Aorta (tissue), 5 donors: ENCODE results near the gene HOXB6. TPM values are rescaled to one million over a fixed set of nuclear protein-coding genes. Genes with fewer than 3 reads are reported as not detected.

Experiments
- ATAC-seq: fragments of 200-7000 bp; cut with Tn5 transposase; one replicate; pipeline ENCODE4 v1.9.1; 2022; ENCODE audit warnings: moderate library complexity; ENCODE audit not compliant: low FRiP score
- DNase-seq, 2 donors: peaks; one replicate each; pipeline ENCODE4 v3.0.0-alpha.2; 2020
- H3K27ac ChIP-seq, 2 donors: one replicate each; pipeline ENCODE4 v1.5.1; 2013; ENCODE audit warnings: low read length in 2 of 2, mild to moderate bottlenecking in 2 of 2, moderate library complexity in 2 of 2, control low read depth in 1 of 2, inconsistent platforms in 1 of 2, low read depth in 1 of 2
- H3K27me3 ChIP-seq, 2 donors: one replicate each; pipeline ENCODE4 v1.6.1; 2013; ENCODE audit warnings: control low read depth in 1 of 2, low read length in 1 of 2, mild to moderate bottlenecking in 1 of 2, moderate library complexity in 1 of 2; ENCODE audit not compliant: insufficient read depth in 2 of 2, control insufficient read depth in 1 of 2
- H3K36me3 ChIP-seq, 2 donors: one replicate each; pipeline ENCODE4 v1.6.1; 2013; ENCODE audit warnings: control low read depth in 1 of 2, low read length in 1 of 2, mild to moderate bottlenecking in 1 of 2; ENCODE audit not compliant: insufficient read depth in 2 of 2, control insufficient read depth in 1 of 2
- H3K4me1 ChIP-seq, 2 donors: one replicate each; pipeline ENCODE4 v1.6.1; 2013; ENCODE audit warnings: low read length in 2 of 2, control low read depth in 1 of 2, mild to moderate bottlenecking in 1 of 2, moderate library complexity in 1 of 2; ENCODE audit not compliant: insufficient read depth in 2 of 2, control insufficient read depth in 1 of 2
- H3K4me3 ChIP-seq, 2 donors: one replicate each; pipeline ENCODE4 v1.5.1; 2013; ENCODE audit warnings: low read length in 2 of 2, control low read depth in 1 of 2, mild to moderate bottlenecking in 1 of 2
- H3K9me3 ChIP-seq: one replicate; pipeline ENCODE4 v1.6.1; 2013; ENCODE audit warnings: mild to moderate bottlenecking, low read length; ENCODE audit not compliant: control insufficient read depth
- WGBS, 2 donors: extraction: QIAGEN DNeasy Blood & Tissue Kit; methylation state at CpG; one replicate each; pipeline ENCODE4 v1.1.7; 2013; 5-methylcytosine and 5-hydroxymethylcytosine counted together
- intact Hi-C, 2 donors: fragments of 100-400 bp; cut with DNase I; formaldehyde crosslinking; loops; one replicate each; pipeline versions ENCODE4 v1.14.2 to v1.15.0; 2022
- polyA plus RNA-seq, 2 donors: library from polyadenylated mRNA; stranded (reverse); fragments of 200-250 nt; gene quantifications; one replicate each; pipeline ENCODE4 v1.2.3, GENCODE V29; 2013
- total RNA-seq, 2 donors: library from RNA; stranded (reverse); fragmentation: NEBNext Ultra II Directional; extraction: Animal tissue kit (Norgen Biotek cat#: 25700); gene quantifications; one replicate each; pipeline ENCODE4 v1.2.1, GENCODE V29; 2021
- donor health status: healthy with polysubstance abuse.
- donor health status: Bipolar disorder and iron deficiency.
- donor health status: DM: no; HTN: no; CAD: no.
- donor health status: DM: no; HTN: no; CAD: no.
- donor health status: DM: yes; HTN: yes; CAD: no.

Gene HOXB6
- total and polyA plus RNA-seq, 4 donors = 3.9 to 16.8 (median 5.0) TPM

DNA sequence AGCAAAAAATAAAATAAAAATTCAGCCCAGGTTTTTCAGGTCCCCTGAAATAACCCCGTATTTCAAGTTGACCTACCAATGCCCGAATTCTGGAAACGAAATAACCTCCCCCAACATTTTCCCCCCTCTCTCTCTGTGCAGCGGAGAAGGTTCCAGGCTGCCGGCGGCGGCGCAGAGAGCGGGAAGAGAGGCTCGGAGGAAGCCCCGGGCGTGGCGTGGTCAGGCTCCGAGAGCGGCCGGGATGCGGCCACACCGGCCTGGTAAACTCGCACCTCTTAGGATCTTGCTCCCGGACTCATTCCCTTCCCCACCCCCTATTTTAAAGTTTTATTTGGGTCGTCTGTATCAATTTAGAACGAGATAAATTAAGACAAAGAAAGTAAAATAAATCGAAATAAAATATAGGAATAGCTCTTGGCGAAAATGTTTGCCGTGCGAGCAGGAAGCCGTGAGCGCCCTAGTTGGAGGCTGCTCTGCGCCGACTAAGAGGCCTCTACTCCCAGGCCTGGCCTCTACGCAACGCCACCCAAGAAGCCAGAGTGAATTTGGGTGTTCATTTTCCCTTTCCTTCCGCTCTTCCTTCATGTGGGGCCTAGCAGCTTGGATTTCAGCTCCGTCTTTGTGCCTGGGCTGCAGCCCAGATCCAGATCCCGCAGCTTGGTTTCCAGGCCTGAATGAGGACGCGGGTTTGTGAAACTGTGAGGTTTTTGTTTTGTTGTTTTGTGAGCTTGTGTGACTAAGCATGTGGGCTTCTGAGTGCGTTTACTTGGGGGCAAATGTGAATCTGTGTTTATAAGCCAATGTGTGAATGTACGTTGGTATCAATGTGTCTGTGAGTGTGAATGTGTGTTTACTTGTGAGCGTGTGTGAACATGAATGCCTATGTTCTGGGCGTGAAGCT is 1.5 kb upstream of the HOXB6 start:
- Histone ChIP-seq H3K27ac (no peak overlapping the region), H3K4me3 (no peak overlapping the region), H3K27me3 (no peaks in the 10 kb centered on the region), H3K36me3 (no peaks in the 10 kb centered on the region), H3K4me1 (no peaks in the 10 kb centered on the region), H3K9me3 (no peaks in the 10 kb centered on the region)
- 72 to 87% methylated on average over 41 of the region's 41 CpGs for WGBS, 2 donors
- DNase-seq (no peak), ATAC-seq (no peak)
- intact Hi-C loops = no loop called here

DNA sequence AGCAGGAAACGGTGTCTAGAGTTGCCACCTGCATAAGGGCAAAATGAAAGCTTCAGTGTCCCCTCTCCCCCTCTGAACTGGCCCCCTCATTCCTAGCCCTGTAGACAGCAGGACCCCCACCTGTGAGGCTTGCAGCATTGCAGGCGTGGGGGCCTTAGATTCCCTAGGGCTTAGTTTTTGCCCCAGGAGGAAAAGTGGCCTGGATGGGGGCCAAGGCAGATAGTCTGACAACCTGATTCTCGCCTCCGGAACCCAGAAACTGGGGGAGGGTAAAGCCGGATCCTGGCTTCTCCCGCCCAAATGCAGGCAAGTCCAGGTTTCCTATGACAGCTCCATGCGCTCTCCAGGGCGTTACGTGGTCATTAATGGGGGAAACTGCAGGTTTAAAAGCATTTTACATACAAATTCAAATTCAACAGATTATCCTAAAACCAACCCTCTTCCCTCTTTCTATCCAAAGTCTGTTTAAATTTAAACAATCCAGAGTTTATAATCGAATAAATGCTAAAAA is 678 bp upstream of the HOXB6 start:
- H3K4me3 ChIP-seq = no peak overlapping the region
- 58 to 75% methylated on average over 10 of the region's 10 CpGs for WGBS, 2 donors

DNA sequence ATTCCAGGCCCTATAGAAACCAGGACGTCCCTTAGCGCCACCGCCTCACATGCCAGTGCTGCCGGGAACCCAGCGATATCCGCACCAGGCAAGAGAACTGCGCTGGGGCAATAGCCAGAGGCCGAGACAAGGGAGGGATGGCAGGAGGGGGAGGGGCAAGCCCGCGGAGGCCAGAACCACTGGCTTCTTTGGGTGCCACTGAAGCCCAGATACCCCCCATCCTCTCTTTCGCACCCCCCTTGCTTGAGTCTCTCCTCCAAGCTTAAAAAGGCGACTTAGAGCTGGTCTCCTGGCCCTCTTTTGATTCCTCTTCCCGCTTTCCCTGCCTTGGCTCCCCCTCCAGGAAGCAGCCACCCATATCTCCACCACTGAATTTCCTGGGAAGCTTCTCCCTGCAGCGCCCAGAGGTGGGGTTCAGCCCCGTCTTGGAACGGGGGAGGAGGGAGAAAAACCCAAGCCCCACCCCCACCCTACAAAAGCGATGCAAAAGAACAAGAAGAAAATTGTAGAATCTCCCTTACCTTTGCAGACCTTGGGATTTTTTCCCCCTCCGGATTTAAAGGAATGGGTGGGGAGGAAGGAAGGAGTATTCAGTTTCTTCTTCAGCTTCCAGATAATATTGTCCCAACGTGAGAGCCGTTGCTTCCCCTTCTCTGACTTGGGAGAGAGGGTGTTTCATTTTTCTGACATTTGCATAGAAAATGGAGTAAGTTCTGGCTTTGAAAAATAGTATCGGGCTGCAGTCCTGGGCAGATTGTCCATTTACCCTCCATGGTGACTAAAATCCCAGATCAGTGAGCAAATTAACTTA is 622 bp downstream of the HOXB6 start:
- DNase-seq (peak; percentile 77 to 87), ATAC-seq (peak; percentile 78)
- intact Hi-C loops = no loop called here
- Histone ChIP-seq H3K27me3 (no peaks in the 10 kb centered on the region), H3K27ac (peak overlapping the region in 1 of 2 donors; percentile 33), H3K36me3 (no peaks in the 10 kb centered on the region), H3K4me1 (no peaks in the 10 kb centered on the region), H3K9me3 (no peaks in the 10 kb centered on the region), H3K4me3 (peak overlapping the region; percentile 38 to 42)
- WGBS, 2 donors = 4% methylated on average over 20 to 21 of the region's 21 CpGs

More for the DNA sequence above, 678 bp upstream of the HOXB6 start:
- no peaks in the 10 kb centered on the region for H3K4me1 ChIP-seq
- intact Hi-C loops = no loop called here
- no peak for DNase-seq
- H3K27me3 ChIP-seq = no peaks in the 10 kb centered on the region
- no peak for ATAC-seq
- no peaks in the 10 kb centered on the region for H3K9me3 ChIP-seq
- H3K36me3 ChIP-seq = no peaks in the 10 kb centered on the region
- no peak overlapping the region for H3K27ac ChIP-seq

DNA sequence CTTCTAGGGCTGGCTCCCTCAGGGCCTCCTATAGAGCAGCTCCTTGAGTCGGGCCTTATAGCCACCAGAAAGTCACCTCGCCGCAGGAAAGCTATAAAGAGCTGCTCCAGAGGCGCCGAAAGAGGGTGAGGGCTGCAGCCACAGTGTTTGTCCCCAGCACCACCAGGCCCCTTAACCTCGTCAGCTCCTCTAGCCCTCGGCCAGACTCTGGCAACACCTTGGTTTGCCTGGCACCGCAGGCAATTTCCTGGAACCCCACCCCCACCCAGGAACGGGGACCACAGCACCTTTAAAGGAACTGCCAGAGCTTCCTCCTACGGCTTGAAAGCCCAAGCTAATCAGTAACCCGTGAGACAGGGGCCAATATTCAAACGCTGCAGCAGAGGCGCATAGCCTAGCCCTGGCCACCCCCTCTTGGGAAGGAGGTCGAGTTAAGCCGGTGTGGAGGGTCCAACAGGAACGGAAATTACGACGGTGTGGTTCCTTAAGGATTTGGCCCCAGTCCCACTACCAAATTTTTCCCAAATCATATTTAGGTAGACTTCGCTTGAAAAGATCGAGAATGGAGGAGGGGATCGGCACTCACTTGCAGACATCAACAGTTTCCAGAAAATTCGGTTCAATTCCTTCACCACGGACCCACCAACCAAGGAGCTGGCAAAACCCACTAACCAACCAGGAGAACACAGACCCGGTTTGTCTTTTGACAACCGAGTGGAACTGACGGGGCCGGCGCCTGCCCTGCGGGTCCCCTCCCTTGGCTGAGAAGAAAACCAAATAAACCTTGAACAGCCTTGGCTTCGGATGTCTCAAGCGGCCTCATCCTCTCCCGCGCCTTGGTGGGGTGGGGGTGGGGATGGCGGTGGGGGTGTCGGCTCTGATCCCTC is 3.0 kb downstream of the HOXB6 start:
- intact Hi-C loops = no loop called here
- Histone ChIP-seq H3K4me3 (no peak overlapping the region), H3K27me3 (no peaks in the 10 kb centered on the region)

DNA sequence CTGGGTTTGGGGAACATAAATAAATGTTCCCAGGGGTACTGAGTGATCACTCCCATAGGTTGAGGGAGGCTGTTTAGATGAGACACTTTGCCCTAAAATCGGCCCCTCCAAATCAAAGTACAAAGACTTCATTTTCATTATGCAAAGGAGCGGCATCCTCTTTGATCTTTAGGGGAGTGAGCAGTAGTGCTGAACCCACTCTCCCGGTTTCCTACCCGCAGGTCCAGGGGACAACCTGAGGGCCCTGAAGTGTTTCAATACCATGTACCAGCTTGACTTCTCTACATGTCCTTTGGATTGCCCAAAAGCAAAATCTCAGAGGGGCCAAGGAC is 3.6 kb downstream of the HOXB6 start:
- H3K27ac ChIP-seq = no peak overlapping the region
- intact Hi-C loops = no loop called here
- H3K9me3 ChIP-seq = no peaks in the 10 kb centered on the region
- no peak for ATAC-seq
- no peak overlapping the region for H3K4me3 ChIP-seq
- no peak for DNase-seq
- no peaks in the 10 kb centered on the region for H3K36me3 ChIP-seq
- H3K27me3 ChIP-seq = no peaks in the 10 kb centered on the region
- 70 to 94% methylated on average over 4 of the region's 4 CpGs for WGBS, 2 donors
- no peaks in the 10 kb centered on the region for H3K4me1 ChIP-seq

More for the DNA sequence above, 3.0 kb downstream of the HOXB6 start:
- 45 to 56% methylated on average over 35 of the region's 35 CpGs for WGBS, 2 donors
- no peak overlapping the region for H3K27ac ChIP-seq
- H3K36me3 ChIP-seq = no peaks in the 10 kb centered on the region
- H3K9me3 ChIP-seq = no peaks in the 10 kb centered on the region
- ATAC-seq (no peak), DNase-seq (no peak)
- H3K4me1 ChIP-seq = no peaks in the 10 kb centered on the region

DNA sequence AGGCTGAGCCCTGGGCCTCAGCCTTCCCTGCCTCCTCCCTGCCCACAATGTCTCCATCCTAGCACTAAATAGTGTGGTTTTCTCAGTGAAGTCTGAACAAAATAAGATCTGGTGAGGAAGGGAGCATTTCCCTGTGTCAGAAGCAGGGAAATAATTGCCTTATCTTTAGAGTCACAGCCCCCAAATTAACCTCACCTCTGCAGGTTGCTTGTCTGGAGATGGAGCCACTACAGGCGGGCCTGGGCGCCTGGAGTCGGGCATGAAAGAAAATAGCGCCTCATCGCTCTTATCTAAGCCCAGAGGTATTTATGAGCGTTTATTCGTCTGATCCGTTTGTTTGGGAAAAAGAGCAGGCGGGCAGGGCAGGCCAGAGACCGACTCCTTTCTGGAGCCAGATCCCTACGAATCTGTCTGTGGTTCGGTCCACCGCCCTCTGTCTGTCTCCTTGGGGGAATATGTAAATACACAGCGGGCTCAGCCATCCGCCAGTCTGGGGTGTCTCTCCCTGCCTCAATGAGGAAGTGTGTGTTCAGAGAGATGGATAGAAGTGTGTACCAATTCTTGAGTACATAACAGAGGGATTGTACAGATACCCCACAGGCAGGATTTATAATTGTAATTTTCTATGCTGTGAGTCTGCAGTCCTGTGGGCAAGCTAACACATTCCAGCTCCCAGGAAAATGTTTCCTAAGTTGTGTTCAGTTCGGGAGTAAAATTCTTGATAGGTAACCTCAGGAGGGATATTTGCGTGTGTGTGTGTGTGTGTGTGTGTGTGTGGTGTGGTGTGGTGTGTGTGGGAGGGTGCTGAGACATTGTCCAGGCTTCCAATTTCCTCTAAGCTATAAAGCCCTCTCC is 4.3 kb downstream of the HOXB6 start:
- intact Hi-C loops = no loop called here
- H3K4me1 ChIP-seq = no peaks in the 10 kb centered on the region

DNA sequence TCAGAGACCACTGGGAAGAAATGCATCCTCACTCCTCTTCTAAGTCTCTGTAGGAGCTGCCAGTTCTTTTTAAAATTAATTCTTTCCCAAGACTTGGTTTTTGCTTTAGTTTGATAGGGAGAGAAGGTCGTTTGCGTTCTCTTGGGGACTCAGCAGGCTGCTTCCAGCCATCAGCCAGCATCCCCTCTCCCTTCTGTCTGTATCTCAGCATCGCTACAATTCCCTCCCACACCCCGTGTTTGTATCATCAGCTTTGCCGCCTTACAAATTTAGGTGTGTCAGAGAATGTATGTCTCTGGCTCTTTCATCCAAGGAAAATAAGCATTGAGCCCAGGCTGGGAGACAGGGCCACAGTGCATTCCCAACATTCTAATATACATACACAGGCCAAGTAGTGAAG is 5.4 kb downstream of the HOXB6 start:
- H3K27me3 ChIP-seq = no peaks in the 10 kb centered on the region
- H3K9me3 ChIP-seq = no peaks in the 10 kb centered on the region
- 85 to 95% methylated on average over 5 of the region's 5 CpGs for WGBS, 2 donors
- no peak for ATAC-seq
- no peak overlapping the region for H3K4me3 ChIP-seq
- no peak for DNase-seq
- no peaks in the 10 kb centered on the region for H3K4me1 ChIP-seq
- no peak overlapping the region for H3K27ac ChIP-seq
- H3K36me3 ChIP-seq = no peaks in the 10 kb centered on the region
- intact Hi-C loops = loop anchor here (5.0 to 10.0 kb wide), 2 partner anchors 262 to 575 kb away; no protein-coding TSS in a partner anchor

More for the DNA sequence above, 4.3 kb downstream of the HOXB6 start:
- no peak overlapping the region for H3K27ac ChIP-seq
- DNase-seq = no peak
- no peaks in the 10 kb centered on the region for H3K27me3 ChIP-seq
- 75 to 89% methylated on average over 17 of the region's 17 CpGs for WGBS, 2 donors
- no peaks in the 10 kb centered on the region for H3K36me3 ChIP-seq
- no peaks in the 10 kb centered on the region for H3K9me3 ChIP-seq
- no peak overlapping the region for H3K4me3 ChIP-seq
- ATAC-seq = no peak
